Measurements from ENCODE around the gene PSMG3.
"Not testable (repeated sequence)": the region's sequence is repeated elsewhere in the genome, so short reads cannot be mapped to it uniquely, and the experiment has no call there.

PSMG3 gene

GRCh38 chr7:1596181-1597043 is 26.6 kb upstream of the PSMG3 start:
- no peak for DNase-seq

GRCh38 chr7:1595636-1596035 is 25.8 kb upstream of the PSMG3 start:
- DNase-seq: no peak

GRCh38 chr7:1595027-1595426 is 25.2 kb upstream of the PSMG3 start:
- no peak for DNase-seq

GRCh38 chr7:1593904-1594421 is 24.1 kb upstream of the PSMG3 start:
- DNase-seq: no peak

GRCh38 chr7:1593091-1593866 is 23.4 kb upstream of the PSMG3 start:
- no peak for DNase-seq

- no peak for DNase-seq
Measured at GRCh38 chr7:1592299-1592871, 22.6 kb upstream of the PSMG3 start.

- no peak for DNase-seq
Measured at GRCh38 chr7:1591876-1592275, 22.0 kb upstream of the PSMG3 start.

GRCh38 chr7:1591396-1591795 is 21.6 kb upstream of the PSMG3 start:
- DNase-seq: no peak

- no peak for DNase-seq
Measured at GRCh38 chr7:1590887-1591286, 21.1 kb upstream of the PSMG3 start.

- DNase-seq: no peak
Measured at GRCh38 chr7:1590476-1590875, 20.6 kb upstream of the PSMG3 start.

GRCh38 chr7:1588978-1589377 is 19.1 kb upstream of the PSMG3 start:
- DNase-seq: no peak

- no peak for DNase-seq
Measured at GRCh38 chr7:1587738-1588137, 17.9 kb upstream of the PSMG3 start.

- no peak for DNase-seq
Measured at GRCh38 chr7:1586827-1587705, 17.2 kb upstream of the PSMG3 start.

GRCh38 chr7:1586126-1586826 is 16.4 kb upstream of the PSMG3 start:
- DNase-seq: no peak

GRCh38 chr7:1585142-1585981 is 15.5 kb upstream of the PSMG3 start:
- no peak for DNase-seq

- no peak for DNase-seq
Measured at GRCh38 chr7:1584700-1585099, 14.9 kb upstream of the PSMG3 start.

GRCh38 chr7:1583241-1583930 is 13.6 kb upstream of the PSMG3 start:
- DNase-seq: not testable (repeated sequence)

GRCh38 chr7:1580422-1581030 is 10.7 kb upstream of the PSMG3 start:
- DNase-seq: no peak

- DNase-seq: peak; percentile 65 to 74
Measured at GRCh38 chr7:1579481-1580421, 9.9 kb upstream of the PSMG3 start.

Data from CD4-positive, alpha-beta T cell treated with Interferon alpha-2 for 1 hour (primary cell).